HepG2 (cell line): ENCODE measurements around the gene PRSS8. TPM values are rescaled to one million over a fixed set of nuclear protein-coding genes. Genes with fewer than 3 reads are reported as not detected.

Experiments used
- ETS1 ChIP-seq: sonication (generic); formaldehyde crosslinking; IDR thresholded peaks from 2 replicates; pipeline ENCODE4 v1.4.0; 2020; ENCODE audit warnings: missing genetic modification reagents
- HMG20B ChIP-seq: conservative IDR thresholded peaks from 2 replicates; pipeline ENCODE4 v1.6.1; 2016; ENCODE audit warnings: missing genetic modification reagents, missing compliant biosample characterization
- HNF1B ChIP-seq: sonication (generic); formaldehyde crosslinking; IDR thresholded peaks from 2 replicates; pipeline ENCODE4 v1.5.1; 2020; ENCODE audit warnings: mild to moderate bottlenecking, moderate library complexity, missing genetic modification reagents
- ISX ChIP-seq: sonication (generic); formaldehyde crosslinking; conservative IDR thresholded peaks from 2 replicates; pipeline ENCODE4 v1.5.0; 2020; ENCODE audit warnings: missing genetic modification reagents
- KAT7 ChIP-seq: IDR thresholded peaks from 2 replicates; pipeline ENCODE4 v1.6.1; 2018; ENCODE audit warnings: borderline replicate concordance, missing compliant biosample characterization
- KLF11 ChIP-seq: IDR thresholded peaks from 2 replicates; pipeline ENCODE4 v1.6.1; 2016; ENCODE audit warnings: missing compliant biosample characterization
- MTF1 ChIP-seq: sonication (generic); formaldehyde crosslinking; IDR thresholded peaks from 2 replicates; pipeline ENCODE4 v1.5.0; 2020; ENCODE audit warnings: missing genetic modification reagents
- SETDB1 ChIP-seq: sonication (generic); formaldehyde crosslinking; IDR thresholded peaks from 2 replicates; pipeline ENCODE4 v1.5.1; 2020; ENCODE audit warnings: missing genetic modification reagents, mild to moderate bottlenecking, borderline replicate concordance
- SKI ChIP-seq: fragments of 450-650 bp; IDR thresholded peaks from one replicate; pipeline ENCODE4 v1.6.1; 2018; ENCODE audit warnings: mild to moderate bottlenecking; ENCODE audit not compliant: partially characterized antibody
- XBP1 ChIP-seq: sonication (generic); formaldehyde crosslinking; IDR thresholded peaks from 2 replicates; pipeline ENCODE4 v1.5.0; 2020; ENCODE audit warnings: missing genetic modification reagents
- ZBTB34 ChIP-seq: sonication (generic); formaldehyde crosslinking; IDR thresholded peaks from 2 replicates; pipeline ENCODE4 v1.8.0; 2022; ENCODE audit warnings: mild to moderate bottlenecking, missing genetic modification reagents
- ZNF280B ChIP-seq: sonication (generic); formaldehyde crosslinking; IDR thresholded peaks from 2 replicates; pipeline ENCODE4 v1.5.0; 2020; ENCODE audit warnings: missing genetic modification reagents, mild to moderate bottlenecking, borderline replicate concordance
- ZNF30 ChIP-seq: sonication (generic); formaldehyde crosslinking; IDR thresholded peaks from 2 replicates; pipeline ENCODE4 v1.5.0; 2020; ENCODE audit warnings: mild to moderate bottlenecking, missing genetic modification reagents
- ZNF484 ChIP-seq: sonication (generic); formaldehyde crosslinking; IDR thresholded peaks from 2 replicates; pipeline ENCODE4 v1.5.1; 2020; ENCODE audit warnings: mild to moderate bottlenecking, low read depth, missing genetic modification reagents, borderline replicate concordance
- ZNF543 ChIP-seq: sonication (generic); formaldehyde crosslinking; IDR thresholded peaks from 2 replicates; pipeline ENCODE4 v1.4.0; 2020; ENCODE audit warnings: mild to moderate bottlenecking, missing genetic modification reagents
- ZNF619 ChIP-seq: sonication (generic); formaldehyde crosslinking; IDR thresholded peaks from 2 replicates; pipeline ENCODE4 v1.4.0; 2020; ENCODE audit warnings: mild to moderate bottlenecking, missing genetic modification reagents
- ZSCAN30 ChIP-seq: sonication (generic); formaldehyde crosslinking; IDR thresholded peaks from 2 replicates; pipeline ENCODE4 v1.5.0; 2020; ENCODE audit warnings: mild to moderate bottlenecking, missing genetic modification reagents
- ZXDC ChIP-seq: sonication (generic); formaldehyde crosslinking; IDR thresholded peaks from 2 replicates; pipeline ENCODE4 v1.5.0; 2020; ENCODE audit warnings: mild to moderate bottlenecking, missing genetic modification reagents
- polyA plus RNA-seq, 8 experiments: library from polyadenylated mRNA; depleted of rRNA in 3 of 8; stranded (reverse) in 7 of 8; unstranded in 1 of 8; fragments of >200 nt; fragmentation: Illumina TruSeq in 4 of 8; extraction: Trizol in 4 of 8; gene quantifications; 2 replicates each; pipeline versions ENCODE4 v1.2.1 to v1.2.3, GENCODE V29; 2011 to 2016; ENCODE audit warnings: low read depth in 4 of 8, missing spikeins in 1 of 8, mixed read lengths in 1 of 8; ENCODE audit not compliant: insufficient read depth in 1 of 8
- total RNA-seq, 5 experiments: library from RNA; depleted of rRNA; stranded (reverse); fragments of >200 nt; fragmentation: Illumina TruSeq; extraction: Trizol; gene quantifications; 2 replicates each; pipeline ENCODE4 v1.2.3, GENCODE V29; 2016; ENCODE audit warnings: low read depth in 1 of 5

PRSS8 gene
- total and polyA plus RNA-seq, 2 of the 13 experiments (the other 11 are each of a cell fraction or from before 2014, with no cell fraction given), result 2.6 to 7.2 TPM

GRCh38 chr16:31108035-31108793 is 27.3 kb downstream of the PRSS8 start, which contains the start of gene BCKDK (continued):
- TF ChIP-seq ZXDC (CRISPR knock-in tag) (0 out of 2 replicates have a peak, but pooled peaks have one; percentile 21), MTF1 (CRISPR knock-in tag) (no peak), ZNF543 (CRISPR knock-in tag) (no peak), ZSCAN30 (no peak), HNF1B (CRISPR knock-in tag) (peak; percentile 47), ZNF30 (CRISPR knock-in tag) (no peak), ZBTB34 (no peak), KLF11 (CRISPR knock-in tag) (no peak), XBP1 (CRISPR knock-in tag) (no peak), ISX (no peak), ZNF484 (CRISPR knock-in tag) (no peak), HMG20B (CRISPR knock-in tag) (no peak), SETDB1 (CRISPR knock-in tag) (no peak), ETS1 (CRISPR knock-in tag) (no peak), ZNF619 (no peak), ZNF280B (CRISPR knock-in tag) (no peak), KAT7 (CRISPR knock-in tag) (peak; percentile 83; the same call in 1 of the 2 replicates), SKI (peak; percentile 34)
